HepG2 (cell line): ENCODE results near the gene CMAS. TPM values are rescaled to one million over a fixed set of nuclear protein-coding genes. Genes with fewer than 3 reads are reported as not detected.

Experiments
- ATAC-seq: fragments of 200-7000 bp; cut with Tn5 transposase; 3 replicates; pipeline ENCODE4 v1.9.1; 2020; ENCODE audit warnings: mild to moderate bottlenecking, moderate library complexity
- BruUV-seq: library from RNA; stranded (reverse); fragments of 400-500 nt; replicated peaks from 2 replicates; lab custom pipeline; 2021; lab: Mats Ljungman, UMichigan
- CTCF ChIA-PET: fragments of 300-600 bp; formaldehyde crosslinking; extraction: SDS; loops from one replicate; lab custom pipeline; 2021; ENCODE audit warnings: low total read pairs, inconsistent platforms, low intra/inter-chr PET ratio; lab: Yijun Ruan, JAX
- POLR2A ChIA-PET: fragments of 350-600 bp; sonication (Branson Sonifier 250); formaldehyde crosslinking; loops from one replicate; lab custom pipeline; 2020; ENCODE audit warnings: antibody characterized with exemption, inconsistent platforms; lab: Yijun Ruan, JAX
- DNase-seq: peaks from one replicate; pipeline ENCODE4 v3.0.0-alpha.2; 2015; ENCODE audit warnings: low spot score
- FAIRE-seq: peaks from 3 replicates; lab custom pipeline; 2011; peaks lifted over from hg19 to GRCh38; lab: Jason Lieb, UNC
- H2AFZ ChIP-seq: one replicate; pipeline ENCODE4 v1.6.1; 2011; ENCODE audit warnings: low read length, inconsistent platforms
- H3K27ac ChIP-seq: fragments of 300-600 bp; 3 replicates; pipeline ENCODE4 v1.8.0; 2011; ENCODE audit warnings: mixed run types, mild to moderate bottlenecking, mixed read lengths, low read length, inconsistent platforms; ENCODE audit not compliant: insufficient read depth; ENCODE audit errors: extremely low read length
- H3K27me3 ChIP-seq, 2 experiments: fragments of 200-600 bp in 1 of 2; 2 replicates in 1 of 2; 3 replicates in 1 of 2; pipeline versions ENCODE4 v1.6.0 to v1.8.0; 2011; ENCODE audit warnings: low read length in 2 of 2, mild to moderate bottlenecking in 2 of 2, moderate library complexity in 2 of 2, inconsistent platforms in 1 of 2; ENCODE audit not compliant: insufficient read depth in 2 of 2, control insufficient read depth in 1 of 2
- H3K36me3 ChIP-seq, 2 experiments: fragments of 200-600 bp in 1 of 2; replicated peaks in 1 of 2; 2 replicates in 1 of 2; 3 replicates in 1 of 2; pipeline versions ENCODE4 v1.5.1 to v1.8.0; 2011; ENCODE audit warnings: low read length in 2 of 2, inconsistent platforms in 1 of 2; ENCODE audit not compliant: insufficient read depth in 2 of 2, control insufficient read depth in 1 of 2
- H3K4me1 ChIP-seq: 2 replicates; pipeline ENCODE4 v1.5.1; 2012; ENCODE audit warnings: low read length, inconsistent platforms; ENCODE audit not compliant: insufficient read depth
- H3K4me2 ChIP-seq: 2 replicates; pipeline ENCODE4 v1.6.0; 2011; ENCODE audit warnings: low read depth, low read length, inconsistent platforms
- H3K4me3 ChIP-seq, 3 experiments: fragments of 200-600 bp in 1 of 3; sonication (generic), shearing (Covaris generic) in 1 of 3; replicated peaks in 1 of 3; 2 replicates each; pipeline ENCODE4 v1.5.1; 2011 to 2016; ENCODE audit warnings: low read length in 3 of 3, inconsistent platforms in 2 of 3, low read depth in 2 of 3, mild to moderate bottlenecking in 2 of 3, control low read depth in 1 of 3, mixed read lengths in 1 of 3; ENCODE audit not compliant: insufficient read depth in 1 of 3
- H3K79me2 ChIP-seq: one replicate; pipeline ENCODE4 v1.6.1; 2011; ENCODE audit warnings: low read length, inconsistent platforms; ENCODE audit not compliant: insufficient read depth
- H3K9ac ChIP-seq: 2 replicates; pipeline ENCODE4 v1.6.0; 2011; ENCODE audit warnings: mild to moderate bottlenecking, low read depth, low read length, inconsistent platforms; ENCODE audit not compliant: insufficient read depth
- H3K9me3 ChIP-seq: 2 replicates; pipeline ENCODE4 v1.5.1; 2012; ENCODE audit warnings: mild to moderate bottlenecking, low read length
- H4K20me1 ChIP-seq: 2 replicates; pipeline ENCODE4 v1.6.0; 2011; ENCODE audit warnings: inconsistent platforms, mild to moderate bottlenecking, low read length, moderate library complexity; ENCODE audit not compliant: insufficient read depth
- ASH2L ChIP-seq: fragments of 300-600, 200-600 bp; sonication (generic); IDR thresholded peaks from 2 replicates; pipeline ENCODE4 v1.7.0; 2017; ENCODE audit warnings: low read depth, mild to moderate bottlenecking, moderate library complexity, mixed read lengths, low read length; ENCODE audit not compliant: insufficient read length
- CEBPZ ChIP-seq: IDR thresholded peaks from 2 replicates; pipeline ENCODE4 v1.6.1; 2012; ENCODE audit warnings: low read length, improper control_type of control experiment
- CENPT ChIP-seq: sonication (generic); formaldehyde crosslinking; IDR thresholded peaks from 2 replicates; pipeline ENCODE4 v1.8.0; 2022; ENCODE audit warnings: low read depth, mild to moderate bottlenecking, moderate library complexity, missing genetic modification reagents
- EP300 ChIP-seq, 3 experiments: sonication (generic) in 1 of 3; formaldehyde crosslinking in 1 of 3; IDR thresholded peaks; 2 replicates each; pipeline versions ENCODE4 v1.5.1 to v1.6.1; 2011 to 2020; ENCODE audit warnings: low read depth in 2 of 3, low read length in 2 of 3, borderline replicate concordance in 1 of 3, improper control_type of control experiment in 1 of 3, mild to moderate bottlenecking in 1 of 3, missing genetic modification reagents in 1 of 3, moderate library complexity in 1 of 3
- MED13 ChIP-seq: sonication (generic); formaldehyde crosslinking; IDR thresholded peaks from 2 replicates; pipeline ENCODE4 v1.5.0; 2020; ENCODE audit warnings: missing genetic modification reagents
- NONO ChIP-seq, 2 experiments: fragments of 450-650 bp in 1 of 2; sonication (generic) in 1 of 2; formaldehyde crosslinking in 1 of 2; IDR thresholded peaks in 1 of 2; conservative IDR thresholded peaks in 1 of 2; 2 replicates each; pipeline versions ENCODE4 v1.6.1 to v1.8.0; 2017 to 2022; ENCODE audit warnings: mild to moderate bottlenecking in 1 of 2, missing genetic modification reagents in 1 of 2, moderate library complexity in 1 of 2
- RAD21 ChIP-seq: fragments of 450-650 bp; formaldehyde crosslinking; IDR thresholded peaks from 2 replicates; pipeline ENCODE4 v1.5.0; 2020; ENCODE audit warnings: mild to moderate bottlenecking
- SIN3B ChIP-seq: fragments of 150-350 bp; IDR thresholded peaks from 2 replicates; pipeline ENCODE4 v1.6.1; 2014; ENCODE audit warnings: low read length
- SMC3 ChIP-seq: IDR thresholded peaks from 2 replicates; pipeline ENCODE4 v1.6.1; 2011; ENCODE audit warnings: low read length, improper control_type of control experiment
- SRSF4 ChIP-seq: fragments of 200-400 bp; formaldehyde crosslinking; IDR thresholded peaks from one replicate; pipeline ENCODE4 v1.6.1; 2018; ENCODE audit warnings: mild to moderate bottlenecking, low read depth, low read length, moderate library complexity; ENCODE audit not compliant: poor library complexity, severe bottlenecking
- STAG1 ChIP-seq: sonication (generic); formaldehyde crosslinking; IDR thresholded peaks from 2 replicates; pipeline ENCODE4 v1.4.0; 2020; ENCODE audit warnings: missing genetic modification reagents
- YY1 ChIP-seq: IDR thresholded peaks from 2 replicates; pipeline ENCODE4 v1.6.1; 2011; ENCODE audit warnings: low read length, low read depth, moderate library complexity, mild to moderate bottlenecking; ENCODE audit not compliant: insufficient read depth, insufficient replicate concordance
- ZMAT3 ChIP-seq: sonication (generic); formaldehyde crosslinking; conservative IDR thresholded peaks from 2 replicates; pipeline ENCODE4 v1.7.0; 2021; ENCODE audit warnings: missing genetic modification reagents
- ZNF180 ChIP-seq: sonication (generic); formaldehyde crosslinking; IDR thresholded peaks from 2 replicates; pipeline ENCODE4 v1.4.0; 2020; ENCODE audit warnings: low read depth, missing genetic modification reagents, borderline replicate concordance
- ZNF207 ChIP-seq: fragments of 450-650 bp; IDR thresholded peaks from 2 replicates; pipeline ENCODE4 v1.6.1; 2016; ENCODE audit warnings: antibody characterized with exemption, borderline replicate concordance
- ZNF30 ChIP-seq: sonication (generic); formaldehyde crosslinking; IDR thresholded peaks from 2 replicates; pipeline ENCODE4 v1.5.0; 2020; ENCODE audit warnings: mild to moderate bottlenecking, missing genetic modification reagents
- ZNF724P ChIP-seq: sonication (generic); formaldehyde crosslinking; IDR thresholded peaks from 2 replicates; pipeline ENCODE4 v1.8.0; 2022; ENCODE audit warnings: missing genetic modification reagents, borderline replicate concordance
- ZSCAN22 ChIP-seq: sonication (generic); formaldehyde crosslinking; IDR thresholded peaks from 2 replicates; pipeline ENCODE4 v1.4.0; 2020; ENCODE audit warnings: mild to moderate bottlenecking, missing genetic modification reagents
- WGBS: methylation state at CpG from one replicate; pipeline ENCODE4 v1.1.6; 2017; ENCODE audit warnings: low lambda C conversion rate; 5-methylcytosine and 5-hydroxymethylcytosine counted together
- in situ Hi-C: cut with HindIII; loops from 2 replicates; pipeline ENCODE4 v1.10.0; 2017; ENCODE audit warnings: low pct_unique_long_range_greater_than_20kb; ENCODE audit not compliant: extremely low pct_ligation_motif_present
- intact Hi-C: fragments of 100-400 bp; cut with micrococcal nuclease; formaldehyde crosslinking; loops from one replicate; pipeline ENCODE4 v1.10.0; 2022; ENCODE audit not compliant: unreplicated experiment
- polyA plus RNA-seq, 8 experiments: library from polyadenylated mRNA; depleted of rRNA in 3 of 8; stranded (reverse) in 7 of 8; unstranded in 1 of 8; fragments of >200 nt; fragmentation: Illumina TruSeq in 4 of 8; extraction: Trizol in 4 of 8; gene quantifications; 2 replicates each; pipeline versions ENCODE4 v1.2.1 to v1.2.3, GENCODE V29; 2011 to 2016; ENCODE audit warnings: low read depth in 4 of 8, missing spikeins in 1 of 8, mixed read lengths in 1 of 8; ENCODE audit not compliant: insufficient read depth in 1 of 8
- total RNA-seq, 5 experiments: library from RNA; depleted of rRNA; stranded (reverse); fragments of >200 nt; fragmentation: Illumina TruSeq; extraction: Trizol; gene quantifications; 2 replicates each; pipeline ENCODE4 v1.2.3, GENCODE V29; 2016; ENCODE audit warnings: low read depth in 1 of 5
- TF ChIP-seq, protein P1 (sequence below): IDR thresholded peaks from 2 replicates; pipeline ENCODE4 v1.6.1; 2012; ENCODE audit warnings: inconsistent platforms
- TF ChIP-seq, protein P2 (sequence below): sonication (generic); formaldehyde crosslinking; IDR thresholded peaks from 2 replicates; pipeline ENCODE4 v1.8.1; 2023; ENCODE audit warnings: mild to moderate bottlenecking, missing genetic modification reagents

The CMAS gene
- total and polyA plus RNA-seq, 2 of the 13 experiments (the other 11 are each of a cell fraction or from before 2014, with no cell fraction given) = 14.0 to 21.3 TPM

DNA sequence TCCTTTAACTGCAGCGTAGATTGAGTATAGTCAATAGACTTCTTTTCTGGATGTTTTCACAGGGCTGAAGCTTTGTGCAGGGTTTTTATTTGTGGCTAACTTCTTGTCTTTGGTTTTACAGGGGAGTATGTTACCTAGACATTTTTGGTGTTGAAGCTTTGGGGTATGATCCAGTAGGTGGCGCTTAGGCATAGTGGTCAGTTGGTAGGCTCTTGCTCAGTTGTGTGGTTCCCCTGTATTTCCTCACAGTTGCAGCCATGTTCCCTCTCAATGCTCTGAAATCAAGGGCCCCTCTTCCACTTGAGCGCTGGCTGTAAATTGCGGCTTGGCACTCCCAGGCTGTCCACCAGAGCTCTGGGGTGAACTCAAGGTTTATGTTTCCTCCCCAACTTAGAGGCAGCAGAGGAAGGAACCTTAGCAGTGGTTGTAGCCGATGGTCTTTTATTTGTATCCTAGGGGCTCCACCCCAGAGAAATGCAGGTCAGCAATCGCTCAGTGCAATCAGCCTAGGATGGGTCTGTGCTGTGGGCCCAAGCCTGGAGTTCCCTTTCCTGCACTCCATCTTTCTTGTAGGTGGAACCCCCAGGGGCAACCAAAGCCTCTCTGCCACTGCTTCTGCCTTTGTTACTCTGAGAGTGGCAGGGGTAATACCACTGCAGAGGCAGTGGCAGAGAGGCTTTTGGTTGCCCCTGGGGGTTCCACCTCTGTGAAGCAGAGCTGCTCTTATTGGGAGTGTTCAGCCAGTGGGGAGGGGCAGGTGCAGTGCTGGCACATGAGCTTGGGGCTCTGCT lies 55.1 kb downstream of the CMAS start:
- intact Hi-C loops = loop anchor here (1.0 kb wide), 2 partner anchors 234 to 342 kb away; no protein-coding TSS in a partner anchor
- DNase-seq (peak; percentile 40), ATAC-seq (peak; percentile 89), FAIRE-seq (peak; percentile 34)
- Histone ChIP-seq H3K79me2 (no peaks in the 10 kb centered on the region), H3K4me1 (no peaks in the 10 kb centered on the region), H4K20me1 (no peaks in the 10 kb centered on the region), H3K36me3 (no peaks in the 10 kb centered on the region), H3K9ac (no peak overlapping the region), H2AFZ (no peak overlapping the region), H3K27ac (no peak overlapping the region), H3K9me3 (no peaks in the 10 kb centered on the region), H3K4me3 (no peak overlapping the region), H3K27me3 (no peaks in the 10 kb centered on the region), H3K4me2 (peak overlapping the region; percentile 10; the same call in 1 of the 2 replicates)
- CTCF ChIA-PET = interaction anchor here (1.4 to 1.5 kb wide), 2 partner anchors 235 to 342 kb away, joined by 5 to 15 read pairs; no protein-coding TSS in a partner anchor
- no TSS peak for BruUV-seq
- WGBS = 2% methylated on average over 3 of the region's 6 CpGs
- in situ Hi-C loops = loop anchor here (5.0 kb wide), 1 partner anchor 236 kb away; no protein-coding TSS in a partner anchor
- POLR2A ChIA-PET = no interaction called here
- TF ChIP-seq NONO (IDR thresholded peaks at IDR 0.05) = no peak
- no peak for TF ChIP-seq NONO (CRISPR knock-in tag; conservative IDR thresholded peaks at IDR 0.05)
- no peak for TF ChIP-seq ZNF207
- peak; percentile 73 for TF ChIP-seq SMC3
- peak; percentile 23 for TF ChIP-seq YY1
- TF ChIP-seq, protein P1, sequence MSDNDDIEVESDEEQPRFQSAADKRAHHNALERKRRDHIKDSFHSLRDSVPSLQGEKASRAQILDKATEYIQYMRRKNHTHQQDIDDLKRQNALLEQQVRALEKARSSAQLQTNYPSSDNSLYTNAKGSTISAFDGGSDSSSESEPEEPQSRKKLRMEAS = no peak
- no peak for TF ChIP-seq CENPT (CRISPR knock-in tag)
- no peak for TF ChIP-seq CEBPZ
- peak; percentile 55 for TF ChIP-seq STAG1 (CRISPR knock-in tag)
- TF ChIP-seq, protein P2, sequence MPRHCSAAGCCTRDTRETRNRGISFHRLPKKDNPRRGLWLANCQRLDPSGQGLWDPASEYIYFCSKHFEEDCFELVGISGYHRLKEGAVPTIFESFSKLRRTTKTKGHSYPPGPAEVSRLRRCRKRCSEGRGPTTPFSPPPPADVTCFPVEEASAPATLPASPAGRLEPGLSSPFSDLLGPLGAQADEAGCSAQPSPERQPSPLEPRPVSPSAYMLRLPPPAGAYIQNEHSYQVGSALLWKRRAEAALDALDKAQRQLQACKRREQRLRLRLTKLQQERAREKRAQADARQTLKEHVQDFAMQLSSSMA = no peak
- TF ChIP-seq ASH2L = no peak
- TF ChIP-seq ZNF724P (CRISPR knock-in tag) = no peak
- TF ChIP-seq ZSCAN22 (CRISPR knock-in tag) = no peak
- TF ChIP-seq SIN3B = no peak
- TF ChIP-seq EP300 (IDR thresholded peaks at IDR 0.05; ENCODE audit: low read depth in 2 of 2, low read length in 2 of 2) = no peak
- no peak for TF ChIP-seq EP300 (CRISPR knock-in tag; IDR thresholded peaks at IDR 0.05; ENCODE audit: borderline replicate concordance)
- TF ChIP-seq ZMAT3 (CRISPR knock-in tag) = no peak
- no peak for TF ChIP-seq ZNF30 (CRISPR knock-in tag)
- no peak for TF ChIP-seq SRSF4
- TF ChIP-seq RAD21 = peak; percentile 55; the same call in 1 of the 2 replicates
- no peak for TF ChIP-seq ZNF180 (CRISPR knock-in tag)
- TF ChIP-seq MED13 (CRISPR knock-in tag) = no peak
